Measurements from ENCODE around the gene MED27.

The MED27 gene

DNA sequence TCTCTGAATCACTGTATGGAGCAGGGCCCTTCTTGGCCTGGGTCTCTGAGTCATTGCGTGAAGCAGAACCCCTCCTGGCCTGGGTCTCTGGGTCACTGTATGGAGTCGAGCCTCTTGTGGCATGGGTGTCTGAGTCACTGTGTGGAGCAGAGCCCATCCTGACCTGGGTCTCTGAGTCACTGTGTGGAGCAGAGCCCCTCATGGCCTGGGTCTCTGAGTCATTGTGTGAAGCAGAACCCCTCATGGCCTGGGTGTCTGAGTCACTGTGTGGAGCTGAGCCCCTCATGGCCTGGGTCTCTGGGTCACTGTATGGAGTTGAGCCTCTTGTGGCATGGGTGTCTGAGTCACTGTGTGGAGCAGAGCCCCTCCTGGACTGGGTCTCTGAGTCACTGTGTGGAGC is 245.8 kb downstream of the MED27 start:
- DNase-seq (ENCODE audit: low read depth) = no peak

DNA sequence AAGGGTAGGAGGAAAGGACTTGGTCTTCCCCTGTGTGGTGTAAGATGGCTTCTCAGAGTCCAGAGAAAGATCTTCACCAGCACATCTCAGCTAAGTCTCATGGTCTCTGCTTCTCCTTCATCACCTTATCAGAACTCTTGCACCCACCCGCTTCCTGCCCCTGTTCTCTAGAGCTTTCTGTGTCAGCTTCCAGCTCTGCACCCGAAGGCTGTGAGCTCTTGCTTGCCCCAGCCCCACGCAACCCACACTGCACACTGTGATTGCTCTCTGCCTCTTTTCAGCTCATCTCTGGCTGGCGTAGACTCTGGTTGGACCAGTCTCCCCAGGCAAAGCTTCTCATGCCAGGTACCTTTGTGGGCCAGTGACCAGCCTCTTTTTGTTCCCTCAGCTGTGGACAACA is 246.6 kb downstream of the MED27 start:
- DNase-seq (ENCODE audit: low read depth) = no peak

DNA sequence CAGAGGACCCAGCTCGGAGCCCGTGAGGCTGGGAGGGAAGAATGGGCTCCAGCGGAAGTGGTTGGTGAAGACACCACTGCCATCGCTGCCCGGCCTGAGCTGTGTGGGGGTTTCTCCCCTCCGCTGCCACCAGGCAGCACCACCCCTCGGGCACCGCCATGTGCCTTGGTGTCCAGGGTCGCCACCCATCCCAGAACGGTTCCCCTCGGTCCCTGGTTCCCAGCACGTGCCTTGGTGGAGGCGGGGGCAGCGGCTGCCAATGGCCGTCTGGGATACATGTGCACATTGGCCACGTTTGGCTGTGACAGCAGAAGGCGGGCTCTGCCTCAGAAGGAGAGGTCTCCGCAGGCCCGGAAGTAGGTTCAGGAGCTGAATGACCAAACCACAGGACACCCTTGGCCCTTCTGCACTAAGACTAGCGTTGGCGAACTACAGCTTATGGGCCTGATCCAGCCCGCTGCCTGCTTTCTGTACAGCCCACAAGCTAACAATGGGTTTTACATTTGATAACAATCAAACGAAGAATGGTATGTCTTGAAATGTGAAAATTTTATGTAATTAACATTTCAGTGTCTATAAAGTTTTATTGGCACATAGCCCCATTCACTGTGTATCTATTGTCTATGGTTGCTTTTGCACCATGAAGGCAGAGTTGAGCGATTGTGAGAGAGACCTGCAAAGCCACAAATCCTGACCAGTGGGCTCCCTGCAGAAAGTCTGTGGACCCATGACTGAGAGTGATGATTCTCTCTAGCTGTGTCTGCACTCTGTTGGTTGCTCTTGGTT is 248.1 kb downstream of the MED27 start:
- DNase-seq (ENCODE audit: low read depth) = no peak

DNA sequence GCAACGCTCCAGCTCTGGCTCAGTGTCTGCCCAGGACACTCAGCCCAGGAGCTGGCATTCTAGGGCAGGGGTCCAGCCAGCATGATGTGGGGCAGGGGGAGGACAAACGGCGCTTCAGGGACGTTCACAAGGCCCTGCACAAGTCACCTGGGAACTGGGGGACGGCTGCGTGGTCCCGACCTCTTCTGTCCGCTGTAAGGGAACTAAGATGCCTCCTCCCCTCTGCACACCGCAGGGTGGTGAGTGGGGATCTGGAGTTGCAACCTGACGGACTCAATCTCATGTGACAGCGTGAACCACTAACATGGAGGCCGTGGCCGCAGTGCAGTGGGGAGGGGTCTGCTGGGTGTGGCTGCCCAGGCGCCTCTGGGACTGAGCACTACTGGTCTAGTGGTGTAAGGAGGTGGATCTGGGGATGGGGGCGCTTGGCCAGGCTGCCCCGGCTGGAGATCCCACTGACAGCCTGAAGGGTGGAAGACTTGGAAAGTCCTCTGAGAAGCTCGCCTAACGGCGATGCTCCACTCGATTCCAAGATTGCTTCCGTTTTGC is 251.8 kb downstream of the MED27 start:
- no peak for DNase-seq (ENCODE audit: low read depth)

DNA sequence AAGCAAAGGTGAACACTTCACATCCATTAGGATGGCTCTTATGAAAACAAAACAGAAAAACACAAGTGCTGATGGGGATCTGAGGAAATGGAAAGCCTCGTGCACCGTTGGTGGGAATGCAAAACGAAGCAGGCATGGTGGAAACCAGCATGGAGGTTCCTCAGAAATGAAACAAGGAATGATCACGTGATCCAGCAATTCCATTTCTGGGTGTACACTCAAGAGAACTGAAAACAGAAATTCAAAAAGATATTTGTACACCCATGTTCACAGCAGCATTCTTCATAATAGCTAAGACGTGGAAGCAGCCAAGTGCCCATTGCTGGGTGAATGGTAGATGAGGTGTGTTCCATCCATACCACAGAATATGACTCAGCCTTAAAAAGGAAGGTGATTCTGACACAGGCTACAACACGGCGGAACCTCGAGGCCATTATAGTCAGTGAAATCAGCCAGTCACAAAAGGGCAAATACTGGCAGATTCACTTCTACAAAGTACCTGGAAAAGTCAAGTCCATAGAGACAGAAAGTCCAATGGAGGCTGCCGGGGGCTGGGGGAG is 252.6 kb downstream of the MED27 start:
- no peak for DNase-seq (ENCODE audit: low read depth)

DNA sequence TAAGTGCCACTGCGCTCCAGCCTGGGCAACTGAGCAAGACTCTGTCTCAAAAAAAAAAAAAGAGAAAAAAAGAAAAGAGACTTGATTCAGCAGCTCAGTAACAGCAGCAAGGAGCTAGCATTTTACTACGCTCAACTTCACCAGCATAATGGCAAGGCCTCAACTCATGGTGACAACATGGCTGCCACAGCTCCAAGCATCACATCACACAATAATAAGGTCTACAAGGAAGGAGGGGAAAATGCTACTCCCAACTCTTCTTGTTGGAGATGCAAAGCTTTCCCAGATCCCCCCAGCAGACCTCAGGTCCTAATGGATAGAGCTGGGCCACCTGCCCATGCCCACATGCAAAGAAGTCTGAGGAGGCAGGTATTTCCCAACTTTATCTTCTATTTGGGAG is 253.6 kb downstream of the MED27 start:
- DNase-seq (ENCODE audit: low read depth) = no peak

DNA sequence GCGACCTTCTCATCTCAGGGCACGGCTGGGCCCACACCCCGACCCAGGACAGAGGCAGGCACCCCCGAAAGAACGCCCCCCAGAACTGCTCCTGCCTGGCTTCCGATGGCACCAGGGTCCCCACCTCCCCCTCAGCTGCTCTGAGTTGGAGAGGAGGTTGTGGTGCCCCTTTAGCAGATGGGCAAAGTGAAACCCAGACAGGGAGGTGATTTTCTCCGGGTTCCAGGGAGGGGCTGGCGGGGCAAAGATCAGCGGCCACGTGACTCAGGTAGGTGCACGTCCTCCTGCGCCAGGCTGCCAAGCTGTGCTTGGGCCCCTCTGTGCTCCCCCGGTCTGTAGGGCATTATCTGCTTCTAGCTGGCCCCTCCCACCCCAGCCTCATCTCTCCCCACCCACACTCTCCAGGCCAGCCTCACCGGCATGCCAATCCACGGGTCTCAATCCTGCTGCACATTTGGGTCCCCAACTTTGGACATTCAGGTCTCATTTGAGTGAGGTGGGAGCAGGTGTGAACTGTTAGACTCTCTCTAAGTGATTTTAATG is 254.6 kb downstream of the MED27 start:
- no peak for DNase-seq (ENCODE audit: low read depth)

DNA sequence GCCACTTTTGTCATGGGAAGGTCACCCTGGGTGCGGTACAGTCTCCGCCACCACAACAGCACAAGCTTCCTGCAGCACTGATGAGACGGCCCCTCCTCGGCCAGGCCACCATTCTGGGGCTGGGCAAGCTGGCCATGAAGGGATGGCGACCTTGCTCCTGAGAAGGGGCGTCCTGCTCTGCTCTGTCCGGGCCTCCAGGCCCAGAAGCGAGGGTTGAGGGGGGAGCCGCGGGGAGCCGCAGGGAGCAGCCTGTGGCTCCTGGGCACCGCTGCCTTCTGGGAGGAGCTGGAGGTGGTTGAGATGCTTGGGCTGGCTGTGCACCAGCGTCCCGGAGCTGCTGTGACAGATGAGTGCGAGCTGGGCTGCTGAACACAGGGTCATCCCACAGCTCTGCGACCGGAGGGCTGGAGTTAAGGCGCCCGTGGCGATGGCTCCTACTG is 255.5 kb downstream of the MED27 start:
- no peak for DNase-seq (ENCODE audit: low read depth)

DNA sequence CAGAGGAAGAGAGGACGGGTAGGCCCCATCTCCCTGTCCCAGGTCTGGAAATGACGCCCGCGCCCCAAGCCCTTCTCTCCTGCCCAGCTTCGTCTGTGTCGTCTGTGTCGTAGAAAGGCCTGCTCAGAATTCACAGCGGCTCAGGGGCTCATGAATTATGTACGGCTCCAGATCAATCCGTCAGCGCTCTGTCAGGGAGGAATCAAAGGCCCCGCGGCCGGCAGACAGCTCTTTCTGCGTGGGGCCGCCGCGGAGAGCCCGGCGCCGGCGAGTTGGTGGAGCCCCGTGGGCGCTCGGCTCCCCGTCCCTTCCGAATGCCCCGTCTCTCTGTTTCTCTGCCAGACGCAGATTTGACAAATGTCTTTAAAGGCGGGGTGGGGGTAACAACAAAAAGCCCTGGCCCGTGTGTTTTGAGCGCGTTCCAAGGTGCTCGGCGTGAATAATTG is 255.9 kb downstream of the MED27 start:
- DNase-seq (ENCODE audit: low read depth) = no peak

DNA sequence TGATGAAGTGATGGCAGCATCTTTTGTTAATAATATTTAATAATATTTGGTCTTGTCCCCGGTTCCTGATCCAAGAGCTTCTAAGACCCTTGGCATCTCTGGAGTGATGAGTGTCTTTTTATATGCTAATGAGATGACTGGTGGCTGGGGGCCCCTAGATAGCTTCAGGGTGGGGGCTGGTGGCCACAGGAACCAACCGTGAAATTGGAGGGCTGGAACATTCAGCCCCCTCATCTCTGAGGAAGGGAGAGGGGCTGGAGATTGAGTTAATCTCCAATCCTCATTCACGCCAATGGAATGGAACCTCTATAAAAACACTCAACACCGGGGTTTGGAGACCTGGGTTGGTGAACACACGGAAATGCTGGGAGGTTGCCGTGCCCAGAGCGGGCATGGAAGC is 261.6 kb downstream of the MED27 start:
- DNase-seq (ENCODE audit: low read depth) = no peak

DNA sequence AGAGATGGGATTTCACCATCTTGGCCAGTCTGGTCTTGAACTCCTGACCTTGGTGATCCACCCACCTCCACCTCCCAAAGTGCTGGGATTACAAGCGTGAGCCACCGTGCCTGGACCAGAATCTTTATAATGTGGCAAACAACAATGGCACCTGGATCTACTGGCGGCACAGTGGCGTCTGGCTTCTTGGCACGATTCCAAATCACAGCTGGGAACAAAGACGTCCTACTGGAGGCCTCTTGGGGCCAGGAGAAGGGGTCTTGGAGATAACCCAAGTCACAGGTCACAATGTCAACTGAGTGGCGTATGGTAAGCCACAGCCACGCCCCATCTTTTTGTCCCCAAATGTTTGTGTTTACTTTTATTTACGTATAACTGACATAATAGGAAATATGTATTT is 262.0 kb downstream of the MED27 start:
- DNase-seq (ENCODE audit: low read depth) = no peak

DNA sequence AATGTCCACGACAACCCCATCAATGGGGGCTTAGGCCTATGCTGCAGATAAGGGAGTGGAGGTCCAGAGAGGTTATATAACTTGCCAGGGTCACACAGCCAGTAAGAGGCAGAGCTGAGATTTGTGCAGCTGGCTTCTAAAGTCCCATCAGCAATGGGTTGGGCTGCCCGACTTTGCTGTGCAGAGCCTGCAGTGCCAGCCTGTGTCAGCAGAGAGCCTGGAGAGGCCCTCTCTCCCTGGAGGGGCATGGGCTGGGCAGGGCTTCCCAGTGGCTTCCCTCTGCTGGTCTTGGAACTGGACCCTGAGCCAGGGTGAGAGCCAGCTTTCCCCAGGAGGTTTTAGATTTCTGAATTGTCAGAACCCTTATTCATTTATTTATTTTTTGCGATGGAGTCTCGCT is 262.6 kb downstream of the MED27 start:
- no peak for DNase-seq (ENCODE audit: low read depth)

DNA sequence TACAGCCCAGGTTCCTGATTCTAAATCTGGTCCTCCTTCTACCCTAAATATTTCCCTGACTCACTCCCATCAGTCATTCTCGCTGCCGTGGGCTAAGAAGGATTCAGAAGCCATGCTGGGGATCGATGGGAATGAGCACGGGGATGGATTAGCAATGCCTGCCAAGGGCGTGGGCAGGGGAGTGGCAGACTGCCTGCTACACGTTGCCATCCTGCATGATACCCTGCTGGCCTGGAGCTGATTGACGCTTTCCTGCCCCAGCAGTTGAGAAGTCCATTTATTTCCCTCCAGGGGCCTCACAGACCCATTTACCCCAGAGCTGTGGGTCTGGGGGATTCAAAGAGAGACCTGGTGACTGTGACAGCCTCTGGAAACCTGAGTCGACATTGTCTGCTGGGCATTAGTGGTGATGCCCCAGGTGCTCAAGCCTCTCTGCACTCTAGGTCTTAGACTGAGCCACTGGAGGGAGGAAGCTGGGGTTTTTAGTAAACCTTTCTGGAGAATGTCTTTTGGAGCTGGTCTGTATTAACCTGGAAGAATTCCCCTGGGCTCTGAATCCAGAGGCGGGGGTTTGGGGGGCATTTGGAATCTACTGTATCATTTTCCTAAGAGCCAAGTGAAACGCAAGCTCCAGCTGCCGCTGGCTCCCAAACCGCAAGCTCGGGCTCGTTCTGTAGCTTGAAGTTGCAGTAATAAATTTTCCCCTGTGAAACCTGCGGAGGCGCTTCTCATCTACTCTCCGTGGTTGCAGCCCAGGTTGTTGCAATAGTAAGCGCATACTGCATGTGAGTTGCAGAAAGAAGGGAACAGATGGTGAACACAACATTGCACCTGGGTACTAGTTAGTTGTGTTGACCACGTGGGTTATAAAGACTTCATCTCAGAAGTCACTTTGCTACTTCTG is 263.4 kb downstream of the MED27 start:
- no peak for DNase-seq (ENCODE audit: low read depth)

DNA sequence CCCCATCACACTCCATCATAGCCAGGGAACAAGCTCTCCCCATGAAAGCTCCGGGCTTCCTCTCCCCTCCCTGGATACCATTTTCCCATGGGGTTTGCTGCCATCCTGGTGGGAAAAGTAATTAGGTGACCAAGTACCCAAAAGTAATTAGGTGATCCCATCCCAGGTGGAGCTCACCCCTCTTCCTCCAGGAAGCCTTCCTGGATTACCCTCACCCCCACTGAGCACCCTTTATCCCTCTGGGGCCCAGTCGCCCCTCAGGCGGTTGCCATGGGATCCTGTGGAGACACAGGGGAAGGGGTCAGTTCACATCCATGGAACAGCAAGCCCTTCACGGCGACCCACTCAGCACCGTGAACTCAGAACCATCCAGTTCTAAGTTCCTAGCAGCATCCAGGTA is 265.0 kb downstream of the MED27 start:
- DNase-seq (ENCODE audit: low read depth) = no peak

DNA sequence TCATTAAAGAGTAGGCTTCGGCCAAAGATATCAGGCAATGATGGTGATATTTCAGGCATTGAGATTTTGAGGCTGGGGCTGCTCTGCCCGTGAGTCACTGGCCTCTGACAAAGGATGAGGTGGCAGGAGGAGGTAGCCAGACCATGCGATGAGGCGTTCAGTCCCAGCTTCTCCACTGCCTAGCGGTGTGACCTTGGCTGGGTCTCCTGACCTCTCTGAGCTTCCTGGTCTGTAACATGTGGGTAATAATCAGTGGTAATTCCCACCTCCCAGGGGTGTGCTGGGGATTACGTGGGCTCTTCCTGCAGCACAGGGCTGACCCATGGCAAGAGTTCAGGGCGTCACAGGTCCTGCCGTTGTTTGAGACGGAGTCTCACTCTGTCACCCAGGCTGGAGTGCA is 266.6 kb downstream of the MED27 start:
- no peak for DNase-seq (ENCODE audit: low read depth)

DNA sequence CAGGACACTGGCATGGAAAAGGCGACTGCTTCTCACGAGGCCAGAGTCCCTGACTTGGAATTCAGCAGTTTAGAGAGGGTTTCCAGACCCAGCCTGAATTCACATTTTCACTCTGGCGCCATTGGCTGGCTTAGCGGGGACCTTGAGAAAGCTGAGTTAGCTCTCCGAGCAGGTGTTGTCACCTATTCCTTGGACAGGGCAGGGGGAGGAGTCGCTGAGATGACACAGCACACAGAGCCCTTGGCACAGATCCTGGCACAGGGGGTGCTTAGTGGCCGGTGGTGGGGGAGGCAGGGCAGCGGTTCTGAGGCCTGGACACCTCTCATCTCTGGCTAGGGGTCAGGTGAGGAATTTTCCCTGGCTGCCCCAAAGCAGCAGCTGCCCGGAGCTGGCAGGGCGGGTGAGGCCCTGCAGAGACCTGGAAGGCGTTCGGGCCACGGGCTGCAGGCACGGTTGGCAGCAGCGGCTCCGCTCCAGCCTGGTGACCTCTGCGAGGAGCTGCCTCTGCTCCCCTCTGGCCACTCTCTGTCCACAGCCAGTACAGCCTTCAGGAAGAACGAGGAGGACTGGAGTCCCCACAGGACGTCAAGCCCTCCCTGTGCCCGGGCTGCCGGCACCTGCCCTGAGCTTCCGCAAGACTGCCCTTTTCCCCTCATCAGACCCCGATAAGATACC is 267.4 kb downstream of the MED27 start:
- DNase-seq (ENCODE audit: low read depth) = no peak

DNA sequence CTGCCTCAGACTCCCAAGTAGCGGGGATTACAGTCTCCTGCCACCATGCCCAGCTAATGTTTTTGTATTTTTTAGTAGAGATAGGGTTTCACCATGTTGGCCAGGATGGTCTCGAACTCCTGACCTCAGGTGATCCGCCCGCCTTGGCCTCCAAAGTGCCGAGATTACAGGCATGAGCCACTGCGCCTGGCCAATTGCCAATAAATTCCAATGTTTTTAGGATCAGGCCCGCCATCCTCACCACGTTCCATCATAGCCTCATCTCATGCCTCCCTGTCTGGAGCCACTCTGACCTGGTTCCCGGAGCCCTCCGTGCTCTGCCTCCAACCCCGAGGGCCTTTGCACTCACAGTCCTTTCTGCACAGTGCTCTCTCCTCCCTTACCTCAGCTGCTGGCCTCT is 268.3 kb downstream of the MED27 start:
- no peak for DNase-seq (ENCODE audit: low read depth)

DNA sequence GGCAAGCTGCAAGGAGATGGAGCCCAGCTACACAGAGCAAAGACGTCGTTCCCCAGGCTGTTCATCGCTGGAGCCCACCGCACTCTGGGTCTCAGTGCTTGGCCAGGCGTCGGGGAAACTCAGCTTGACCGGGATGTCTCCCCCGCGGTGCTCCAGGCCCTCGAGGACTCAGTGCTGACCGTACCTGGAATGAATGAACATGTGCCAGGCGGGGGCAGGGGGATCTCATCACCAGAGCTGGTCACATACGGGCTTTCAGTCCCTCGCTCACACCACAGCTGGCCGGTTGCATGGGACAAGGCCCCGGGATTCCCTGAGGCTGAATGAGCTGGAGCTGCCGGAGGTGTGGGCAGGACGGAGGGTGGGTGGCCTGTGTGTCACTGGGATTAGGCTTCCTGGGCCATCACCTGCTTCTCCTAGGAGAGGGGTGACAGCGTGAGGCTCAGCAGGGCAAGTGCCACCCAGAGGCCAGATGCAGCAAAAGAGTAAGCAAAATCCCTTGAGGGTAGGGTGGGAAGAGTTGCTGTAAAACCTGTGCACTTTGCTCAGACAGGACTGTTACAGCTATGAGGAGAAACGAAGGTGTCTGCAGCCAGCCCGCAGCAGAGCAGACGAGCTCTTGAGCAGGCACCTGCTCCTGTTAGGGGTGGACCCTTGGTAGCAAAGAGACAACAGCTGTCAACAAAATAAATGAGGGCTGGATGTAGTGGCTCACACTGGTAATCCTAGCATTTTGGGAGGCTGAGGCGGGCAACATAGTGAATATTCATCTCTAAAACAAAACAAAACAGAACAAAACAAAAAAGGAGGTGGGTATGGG is 269.1 kb downstream of the MED27 start:
- DNase-seq (ENCODE audit: low read depth) = no peak

All from activated T-helper 1 cell treated with Interleukin-2 at 50 U/mL for 16 hours (primary cell).